DND-41 (cell line): ENCODE results near the gene SCAF11.

Experiments
- ATAC-seq: fragments of 200-7000 bp; cut with Tn5 transposase; 3 replicates; pipeline ENCODE4 v1.9.1; 2021; ENCODE audit warnings: low read depth; ENCODE audit not compliant: insufficient read depth
- DNase-seq: peaks from one replicate; pipeline ENCODE4 v3.0.0-alpha.2; 2020
- H2AFZ ChIP-seq: 2 replicates; pipeline ENCODE4 v1.6.0; 2012; ENCODE audit warnings: low read depth, low read length
- H3K27ac ChIP-seq: 2 replicates; pipeline ENCODE4 v1.5.1; 2012; ENCODE audit warnings: low read length, inconsistent platforms
- H3K27me3 ChIP-seq: fragments of 200-600 bp; sonication (generic); 2 replicates; pipeline ENCODE4 v1.6.0; 2012; ENCODE audit warnings: low read length, mild to moderate bottlenecking, inconsistent platforms; ENCODE audit not compliant: insufficient read depth, poor library complexity
- H3K36me3 ChIP-seq: 2 replicates; pipeline ENCODE4 v1.5.1; 2012; ENCODE audit warnings: low read length, inconsistent platforms; ENCODE audit not compliant: insufficient read depth
- H3K4me1 ChIP-seq: 2 replicates; pipeline ENCODE4 v1.5.1; 2012; ENCODE audit warnings: mild to moderate bottlenecking, low read length; ENCODE audit not compliant: insufficient read depth
- H3K4me2 ChIP-seq: 2 replicates; pipeline ENCODE4 v1.6.0; 2012; ENCODE audit warnings: mild to moderate bottlenecking, moderate library complexity, low read length, inconsistent platforms; ENCODE audit not compliant: insufficient read depth
- H3K4me3 ChIP-seq, 2 experiments: fragments of 200-600 bp in 1 of 2; shearing (Covaris generic) in 1 of 2; 2 replicates each; pipeline ENCODE4 v1.5.1; 2012 to 2016; ENCODE audit warnings: inconsistent platforms in 2 of 2, low read length in 2 of 2, mild to moderate bottlenecking in 2 of 2, low read depth in 1 of 2, moderate library complexity in 1 of 2
- H3K79me2 ChIP-seq: 2 replicates; pipeline ENCODE4 v1.6.0; 2012; ENCODE audit warnings: low read length, inconsistent platforms; ENCODE audit not compliant: insufficient read depth
- H3K9ac ChIP-seq: 2 replicates; pipeline ENCODE4 v1.6.0; 2012; ENCODE audit warnings: low read depth, mild to moderate bottlenecking, inconsistent platforms, low read length, moderate library complexity
- H3K9me3 ChIP-seq: 2 replicates; pipeline ENCODE4 v1.5.1; 2012; ENCODE audit warnings: low read length, moderate library complexity, mild to moderate bottlenecking, inconsistent platforms; ENCODE audit not compliant: insufficient read depth, severe bottlenecking
- H4K20me1 ChIP-seq: 2 replicates; pipeline ENCODE4 v1.6.0; 2012; ENCODE audit warnings: low read length; ENCODE audit not compliant: insufficient read depth
- CTCF ChIP-seq: IDR thresholded peaks from 2 replicates; pipeline ENCODE4 v1.5.1; 2012; ENCODE audit warnings: borderline replicate concordance, low read length, moderate library complexity, mild to moderate bottlenecking; ENCODE audit not compliant: poor library complexity, severe bottlenecking; ENCODE audit errors: extremely low read depth
- EZH2 ChIP-seq: IDR thresholded peaks from 3 replicates; pipeline ENCODE4 v1.6.1; 2012; ENCODE audit warnings: borderline replicate concordance, low read depth, mild to moderate bottlenecking, moderate library complexity, low read length, inconsistent platforms; ENCODE audit not compliant: severe bottlenecking

SCAF11 gene

GRCh38 chr12:45886685-45887084, 103.7 kb downstream of the SCAF11 start:
- no peak for ATAC-seq
- H3K36me3 ChIP-seq: peaks cover 71% of the 10 kb centered on the region

GRCh38 chr12:45883187-45883586, 107.2 kb downstream of the SCAF11 start:
- H3K36me3 ChIP-seq: peaks cover 83% of the 10 kb centered on the region
- ATAC-seq (no peak), DNase-seq (no peak)
- H3K27me3 ChIP-seq: no peaks in the 10 kb centered on the region
- no peak overlapping the region for H2AFZ ChIP-seq
- no peak overlapping the region for H3K9ac ChIP-seq
- no peak overlapping the region for H3K4me2 ChIP-seq
- no peak overlapping the region for H3K27ac ChIP-seq
- no peak overlapping the region for H3K4me3 ChIP-seq
- H4K20me1 ChIP-seq: no peaks in the 10 kb centered on the region
- TF ChIP-seq CTCF (no peak), EZH2 (no peak)
- no peaks in the 10 kb centered on the region for H3K4me1 ChIP-seq
- no peaks in the 10 kb centered on the region for H3K9me3 ChIP-seq
- H3K79me2 ChIP-seq: peaks cover 33% of the 10 kb centered on the region

More at GRCh38 chr12:45886685-45887084, 103.7 kb downstream of the SCAF11 start:
- H4K20me1 ChIP-seq: no peaks in the 10 kb centered on the region
- H3K79me2 ChIP-seq: peaks cover 12% of the 10 kb centered on the region
- no peak overlapping the region for H3K4me2 ChIP-seq
- no peaks in the 10 kb centered on the region for H3K27me3 ChIP-seq
- no peak for DNase-seq
- H3K4me1 ChIP-seq: no peaks in the 10 kb centered on the region
- no peak overlapping the region for H3K27ac ChIP-seq
- no peak overlapping the region for H3K4me3 ChIP-seq
- no peaks in the 10 kb centered on the region for H3K9me3 ChIP-seq
- H2AFZ ChIP-seq: no peak overlapping the region
- TF ChIP-seq EZH2: no peak
- TF ChIP-seq CTCF: no peak
- no peak overlapping the region for H3K9ac ChIP-seq

- DNase-seq (no peak), ATAC-seq (no peak)
- Histone ChIP-seq H3K9ac (no peak overlapping the region), H3K4me1 (no peaks in the 10 kb centered on the region), H2AFZ (no peak overlapping the region), H3K4me2 (no peak overlapping the region), H3K79me2 (peaks cover 48% of the 10 kb centered on the region), H3K9me3 (no peaks in the 10 kb centered on the region), H3K36me3 (peaks cover 90% of the 10 kb centered on the region), H4K20me1 (no peaks in the 10 kb centered on the region), H3K4me3 (no peak overlapping the region), H3K27me3 (no peaks in the 10 kb centered on the region), H3K27ac (no peak overlapping the region)
- TF ChIP-seq EZH2: no peak
- no peak for TF ChIP-seq CTCF
Measured at GRCh38 chr12:45880533-45880932, 109.8 kb downstream of the SCAF11 start.
